HG03159 (cell line): ENCODE results near the gene ERLIN1.
"Not testable (repeated sequence)": the region's sequence is repeated elsewhere in the genome, so short reads cannot be mapped to it uniquely, and the experiment has no call there.

Experiments used
- ATAC-seq: cut with Tn5 transposase; IDR thresholded peaks from one replicate; pipeline ENCODE4 v1.9.1; 2021; ENCODE audit warnings: mild to moderate bottlenecking, moderate library complexity; ENCODE audit not compliant: unreplicated experiment

Gene ERLIN1

DNA sequence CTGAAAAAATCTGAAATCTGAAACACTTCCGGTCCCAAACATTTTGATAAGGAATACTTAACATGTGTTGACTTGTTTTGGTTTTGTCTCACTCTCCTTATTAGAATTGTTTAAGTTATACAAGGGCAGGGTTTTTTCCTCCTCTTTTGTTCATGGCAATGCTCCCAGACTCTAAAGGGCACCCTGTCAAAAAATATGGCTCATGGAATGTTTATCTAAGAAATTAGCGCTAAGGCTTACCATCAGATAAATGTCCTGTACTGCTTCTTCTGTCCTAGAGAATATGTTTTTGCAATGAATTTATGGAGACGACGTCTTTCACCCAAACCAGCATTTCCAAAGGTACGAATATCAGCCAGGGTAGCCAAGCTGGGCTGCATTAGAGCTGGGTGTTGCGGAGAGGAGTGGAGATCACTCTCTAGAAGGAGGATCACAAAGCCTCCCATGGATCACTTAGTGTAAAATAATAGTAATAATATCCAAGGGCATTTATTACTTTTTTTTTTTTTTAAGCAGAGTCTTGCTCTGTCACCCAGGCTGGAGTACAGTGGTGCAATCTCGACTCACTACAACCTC, 46.8 kb downstream of the ERLIN1 start:
- ATAC-seq = no peak

- no peak for ATAC-seq
Observed at GRCh38 chr10:100135486-100135885, 50.3 kb downstream of the ERLIN1 start.

DNA sequence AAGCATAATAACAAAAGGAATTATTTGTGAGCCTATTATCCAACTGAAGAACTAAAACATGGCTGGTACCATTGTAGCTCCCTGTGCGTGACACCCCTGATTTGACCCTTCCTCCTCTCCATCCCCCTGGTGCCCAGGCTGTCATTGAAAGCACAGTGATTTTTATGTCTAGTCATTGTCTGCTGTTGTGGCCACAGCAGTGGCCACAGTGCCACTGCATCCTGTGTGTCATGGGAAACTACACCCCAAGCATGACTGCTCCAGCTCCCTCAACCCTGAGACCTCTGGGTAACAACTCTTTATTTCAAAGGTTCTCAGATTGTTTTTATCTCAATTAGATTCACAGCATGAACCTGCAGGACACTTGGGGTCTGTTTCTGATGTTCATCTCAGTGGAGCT, 52.0 kb downstream of the ERLIN1 start:
- ATAC-seq = no peak

DNA sequence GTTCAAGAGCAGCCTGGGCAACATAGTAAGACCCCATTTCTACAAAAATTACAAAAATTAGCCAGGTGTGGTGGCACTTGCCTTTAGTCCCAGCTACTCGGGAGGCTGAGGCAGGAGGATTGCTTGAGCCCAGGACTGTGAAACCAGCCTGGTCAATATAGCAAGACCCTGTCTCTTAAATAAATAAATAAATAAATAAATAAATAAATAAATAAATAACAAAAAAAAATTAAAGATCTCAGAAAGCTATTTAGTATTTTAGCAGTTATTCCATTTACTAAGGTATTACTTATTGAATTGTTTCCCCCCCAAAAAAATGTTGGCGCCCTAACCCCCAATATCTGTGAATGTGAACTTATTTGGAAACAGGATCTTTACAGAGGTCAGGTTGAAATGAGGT, 53.4 kb downstream of the ERLIN1 start:
- ATAC-seq = no peak

GRCh38 chr10:100131571-100131970, 54.3 kb downstream of the ERLIN1 start:
- no peak for ATAC-seq

DNA sequence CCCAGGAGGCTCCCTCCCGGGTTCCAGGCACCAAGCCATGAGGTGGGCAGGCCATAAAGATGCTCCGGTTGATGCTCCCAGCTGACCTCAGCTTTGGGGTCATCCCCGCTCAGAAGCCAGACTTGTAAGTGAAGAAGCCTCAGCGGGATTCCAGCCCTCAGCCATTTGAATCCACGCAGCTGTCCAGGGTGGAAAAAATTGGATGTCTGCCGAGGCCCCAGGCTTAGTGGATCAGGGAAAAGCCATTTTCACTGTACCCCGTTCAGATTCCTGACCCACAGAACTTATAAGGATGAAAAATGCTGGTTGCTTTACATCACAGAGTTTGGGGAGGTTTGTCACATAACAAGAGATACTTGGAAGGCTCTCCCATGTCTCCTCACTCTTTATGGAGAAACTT, 55.0 kb downstream of the ERLIN1 start:
- no peak for ATAC-seq

- ATAC-seq = no peak
Observed at GRCh38 chr10:100129424-100129823, 56.4 kb downstream of the ERLIN1 start.

GRCh38 chr10:100128951-100129350, 56.9 kb downstream of the ERLIN1 start:
- ATAC-seq = no peak

- ATAC-seq = not testable (repeated sequence)
Observed at GRCh38 chr10:100125335-100125734, 60.5 kb downstream of the ERLIN1 start.

DNA sequence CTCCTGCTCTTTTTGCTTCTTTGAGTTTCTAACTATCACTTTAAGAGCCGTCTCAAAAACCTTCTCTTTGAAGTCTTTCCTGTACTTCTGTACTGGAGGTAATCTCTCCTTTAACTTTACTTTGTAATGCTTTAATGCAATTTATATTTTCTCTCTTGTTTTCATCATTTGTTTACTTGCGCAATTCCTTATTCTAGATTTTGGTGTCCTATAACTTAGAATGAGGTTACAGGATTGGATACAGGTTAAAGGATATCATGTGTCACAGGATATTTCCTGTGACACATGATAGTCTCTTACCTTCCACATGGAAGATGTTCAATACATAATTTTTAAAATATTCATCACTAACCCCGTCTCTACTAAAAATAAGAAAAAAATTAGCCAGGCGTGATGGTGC, 61.7 kb downstream of the ERLIN1 start:
- no peak for ATAC-seq

GRCh38 chr10:100122780-100123179, 63.0 kb downstream of the ERLIN1 start:
- ATAC-seq = no peak

GRCh38 chr10:100120550-100120949, 65.3 kb downstream of the ERLIN1 start:
- no peak for ATAC-seq

- no peak for ATAC-seq
Observed at GRCh38 chr10:100119726-100120125, 66.1 kb downstream of the ERLIN1 start.

DNA sequence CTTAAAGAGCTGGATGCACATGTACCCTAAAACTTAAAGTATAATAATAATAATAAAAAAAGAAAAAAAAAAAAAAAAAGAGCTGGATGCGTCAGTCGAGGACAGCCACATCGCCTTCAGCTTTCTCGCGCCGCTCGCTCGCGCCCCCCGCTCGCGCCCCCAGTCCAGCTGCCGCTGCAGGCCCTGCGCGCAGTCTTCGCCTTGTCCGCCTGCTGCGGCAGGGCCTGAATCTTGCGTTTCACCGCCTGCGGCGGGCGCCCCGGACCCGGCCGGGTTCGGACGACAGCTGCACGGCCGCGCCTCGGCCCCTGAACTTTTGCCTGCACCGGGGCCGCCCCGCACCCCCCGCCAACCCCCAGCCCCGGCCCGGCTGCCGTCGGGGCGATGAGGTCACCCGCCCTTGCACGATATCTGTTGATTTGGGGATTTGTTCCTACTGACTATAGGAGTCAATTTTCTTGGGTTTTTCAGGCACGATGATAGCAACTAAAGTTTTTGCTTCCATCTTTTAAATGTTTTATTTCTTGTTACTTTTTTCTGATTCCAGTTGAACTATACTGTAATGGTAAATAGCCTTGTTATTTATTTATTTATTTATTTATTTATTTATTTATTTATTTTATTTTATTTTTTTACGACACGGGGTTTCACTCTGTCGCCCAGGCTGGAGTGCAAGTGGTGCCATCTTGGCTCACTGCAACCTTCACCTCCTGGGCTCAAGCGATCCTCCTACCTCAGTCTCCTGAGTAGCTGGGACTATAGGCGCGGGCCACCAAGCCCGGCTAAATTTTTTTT, 70.7 kb downstream of the ERLIN1 start:
- no peak for ATAC-seq

GRCh38 chr10:100114460-100114859, 71.4 kb downstream of the ERLIN1 start:
- ATAC-seq = no peak

DNA sequence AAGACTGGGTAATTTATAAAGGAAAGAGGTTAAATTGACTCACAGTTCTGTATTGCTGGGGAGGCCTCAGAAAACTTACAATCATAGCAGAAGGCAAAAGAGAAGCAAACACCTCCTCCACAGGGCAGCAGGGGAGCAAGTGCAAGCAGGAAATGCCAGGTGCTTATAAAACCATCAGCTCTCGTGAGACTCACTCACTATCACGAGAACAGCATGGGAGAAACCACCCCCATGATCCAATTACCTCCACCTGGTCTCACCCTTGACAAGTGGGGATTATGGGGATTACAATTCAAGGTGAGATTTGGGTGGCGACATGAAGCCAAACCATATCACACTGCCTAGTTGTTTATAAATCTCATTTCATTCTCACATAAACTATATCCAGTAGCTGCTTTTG, 76.2 kb downstream of the ERLIN1 start:
- no peak for ATAC-seq

DNA sequence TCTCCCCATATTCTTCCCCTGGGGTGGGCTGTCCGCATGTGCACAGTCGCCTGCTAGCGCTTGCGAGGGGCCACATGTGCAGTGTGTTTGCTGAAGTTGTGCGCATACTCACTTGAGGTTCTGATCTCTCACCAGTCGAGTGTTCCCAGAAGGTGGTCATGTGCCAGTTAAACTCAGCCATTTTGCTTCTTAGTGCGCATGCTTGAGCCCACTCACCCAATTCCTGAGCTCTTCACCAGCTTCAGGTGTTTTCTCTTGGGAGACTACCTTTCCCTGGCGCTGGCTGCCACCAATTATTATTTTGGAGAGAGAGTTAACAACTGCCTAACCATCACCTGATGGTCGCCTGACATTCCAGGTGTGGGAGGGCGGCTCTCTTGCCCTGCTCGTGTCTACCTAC, 79.0 kb downstream of the ERLIN1 start:
- no peak for ATAC-seq

DNA sequence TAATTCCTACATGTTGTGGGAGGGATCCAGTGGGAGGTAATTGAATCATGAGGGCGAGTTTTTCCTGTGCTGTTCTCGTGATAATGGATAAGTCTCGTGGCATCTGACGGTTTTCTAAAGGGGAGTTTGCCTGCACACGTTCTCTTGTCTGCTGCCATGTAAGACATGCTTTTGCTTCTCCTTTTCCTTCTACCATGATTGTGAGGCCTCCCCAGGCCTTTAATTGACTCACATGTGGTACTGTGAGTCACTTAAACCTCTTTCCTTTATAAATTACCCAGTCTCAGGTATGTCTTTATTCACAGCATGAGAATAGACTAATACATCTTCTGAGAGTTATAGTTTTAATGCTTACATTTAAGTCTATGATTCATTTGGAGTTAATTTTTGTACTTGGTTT, 81.5 kb downstream of the ERLIN1 start:
- ATAC-seq = no peak

DNA sequence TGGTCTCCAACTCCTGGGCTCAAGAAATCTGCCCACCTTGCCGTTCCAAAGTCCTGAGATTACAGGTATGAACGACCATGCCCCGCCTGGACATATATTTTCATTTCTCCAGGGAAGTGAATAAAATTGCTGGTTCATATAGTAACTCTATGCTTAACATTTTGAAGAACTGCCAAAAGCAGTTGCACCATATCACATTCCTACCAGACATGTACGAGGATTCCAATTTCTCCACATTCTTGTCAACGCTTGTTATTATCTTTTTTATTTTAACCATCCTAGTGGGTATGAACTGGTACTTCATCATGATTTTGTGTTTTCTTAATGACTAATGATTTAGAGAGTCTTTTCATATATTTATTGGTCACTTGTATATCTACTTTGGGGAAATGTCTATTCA, 82.2 kb downstream of the ERLIN1 start:
- no peak for ATAC-seq

- no peak for ATAC-seq
Observed at GRCh38 chr10:100101192-100102076, 84.4 kb downstream of the ERLIN1 start.

GRCh38 chr10:100100651-100101184, 85.1 kb downstream of the ERLIN1 start:
- no peak for ATAC-seq
